HG02759 (cell line): ENCODE results near the gene LYRM2.

Experiments
- ATAC-seq: cut with Tn5 transposase; IDR thresholded peaks from one replicate; pipeline ENCODE4 v1.9.1; 2021; ENCODE audit warnings: mild to moderate bottlenecking, moderate library complexity; ENCODE audit not compliant: unreplicated experiment

Gene LYRM2

DNA sequence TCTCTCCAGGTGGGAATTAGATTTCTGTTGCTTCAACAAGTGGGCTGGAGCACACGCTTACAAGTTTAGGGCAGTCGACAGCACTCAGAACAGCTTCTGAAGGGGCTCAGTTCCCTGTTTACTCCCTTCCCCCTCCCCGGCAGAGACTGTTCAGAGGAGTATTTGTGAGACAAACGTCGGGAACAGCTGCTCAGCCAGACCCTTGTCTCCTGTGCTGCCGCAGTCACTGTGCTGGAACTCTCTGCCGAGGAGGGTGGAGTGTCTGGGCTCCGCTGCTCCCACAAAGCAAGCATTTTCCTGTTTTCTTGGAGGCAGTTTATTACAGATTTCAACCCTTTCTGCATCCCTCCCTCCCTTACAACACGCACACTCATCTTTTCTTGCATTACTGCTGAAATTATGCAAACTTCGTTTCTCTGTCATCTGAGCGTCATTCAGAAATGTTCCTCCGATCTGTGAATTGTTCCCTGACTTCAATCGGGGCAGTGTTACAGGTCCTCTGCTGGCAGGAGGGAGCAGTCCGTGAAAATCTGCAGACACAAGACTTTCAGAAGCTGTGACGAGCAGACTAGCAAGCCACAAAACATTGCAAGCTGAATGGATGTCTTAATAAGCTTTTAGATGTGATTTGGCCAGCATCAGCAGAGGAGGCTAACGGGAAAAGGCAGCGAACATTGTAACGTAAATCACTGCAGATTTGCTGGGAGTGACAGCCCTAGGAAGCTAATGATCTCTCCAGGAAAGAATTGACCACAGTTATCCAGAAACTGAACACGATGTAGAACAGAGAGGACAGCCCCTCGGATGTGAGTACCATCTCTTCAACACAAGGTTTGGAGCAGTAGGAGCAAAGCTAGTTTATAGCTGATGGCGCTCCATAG lies 76.2 kb downstream of the LYRM2 start:
- no peak for ATAC-seq

DNA sequence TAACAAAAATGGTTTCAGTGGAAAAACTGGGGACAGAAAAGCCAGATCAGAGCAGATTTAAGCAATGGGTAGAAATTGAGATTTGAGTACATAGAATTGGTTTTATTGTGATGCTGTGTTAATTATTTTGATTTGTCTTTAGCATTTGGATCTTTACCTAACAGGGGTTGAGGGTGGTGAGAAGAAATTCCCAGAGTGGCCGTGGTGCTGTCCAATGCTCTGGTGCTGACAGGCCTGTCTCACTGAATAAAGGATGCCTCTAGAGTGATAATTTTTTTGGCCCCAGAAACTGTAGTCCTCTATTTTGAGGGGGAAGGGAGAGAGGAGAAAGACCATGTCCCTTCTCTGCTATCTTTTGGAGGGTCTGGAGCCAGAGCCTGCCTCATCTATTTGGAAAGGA lies 79.1 kb downstream of the LYRM2 start:
- ATAC-seq, result no peak

- ATAC-seq, result no peak
Measured at GRCh38 chr6:89555806-89556205, 82.7 kb downstream of the LYRM2 start.

DNA sequence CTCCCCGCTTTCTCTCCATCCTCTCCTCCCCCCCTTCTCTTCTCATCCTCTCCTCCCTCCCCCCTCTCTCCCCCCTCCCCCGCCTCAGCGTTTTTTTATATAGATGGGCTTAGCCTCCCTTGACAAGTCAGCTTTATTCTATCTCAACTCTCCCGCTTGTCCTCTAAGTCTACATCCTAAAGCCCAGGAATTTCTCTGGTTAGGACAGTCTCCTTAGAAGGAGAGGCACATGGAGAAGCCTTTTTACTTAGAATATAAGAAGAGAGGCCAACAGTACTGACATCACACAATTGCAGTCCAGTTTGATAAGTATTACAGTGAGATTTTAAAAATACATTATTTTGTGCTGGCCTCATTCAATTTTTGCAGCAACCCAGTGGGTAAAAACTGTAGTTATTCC lies 83.5 kb downstream of the LYRM2 start:
- ATAC-seq, result no peak

- ATAC-seq, result no peak
Measured at GRCh38 chr6:89554106-89554505, 84.4 kb downstream of the LYRM2 start.

DNA sequence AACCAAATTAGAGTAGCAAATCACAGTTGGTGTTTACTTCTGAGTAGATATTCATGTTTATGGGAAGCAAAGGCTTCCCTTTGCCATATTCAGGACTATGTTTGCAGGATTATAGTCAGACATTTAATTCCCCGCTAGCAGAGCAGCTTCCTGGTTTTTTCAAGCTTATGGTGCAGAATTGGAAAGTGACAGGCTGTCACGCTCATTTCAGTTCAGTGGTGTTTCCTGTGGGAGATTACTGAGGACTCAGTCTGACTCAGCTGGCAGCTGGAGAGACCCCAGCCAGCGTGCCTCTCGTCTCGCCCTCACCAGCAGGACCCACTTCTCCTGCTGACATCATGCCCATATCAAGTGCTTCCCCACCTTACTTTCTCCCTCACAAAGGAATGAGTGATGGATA lies 85.1 kb downstream of the LYRM2 start:
- no peak for ATAC-seq

- ATAC-seq, result no peak
Measured at GRCh38 chr6:89547281-89547680, 91.3 kb downstream of the LYRM2 start.

GRCh38 chr6:89542866-89543265 lies 95.7 kb downstream of the LYRM2 start:
- peak; percentile 15 for ATAC-seq

DNA sequence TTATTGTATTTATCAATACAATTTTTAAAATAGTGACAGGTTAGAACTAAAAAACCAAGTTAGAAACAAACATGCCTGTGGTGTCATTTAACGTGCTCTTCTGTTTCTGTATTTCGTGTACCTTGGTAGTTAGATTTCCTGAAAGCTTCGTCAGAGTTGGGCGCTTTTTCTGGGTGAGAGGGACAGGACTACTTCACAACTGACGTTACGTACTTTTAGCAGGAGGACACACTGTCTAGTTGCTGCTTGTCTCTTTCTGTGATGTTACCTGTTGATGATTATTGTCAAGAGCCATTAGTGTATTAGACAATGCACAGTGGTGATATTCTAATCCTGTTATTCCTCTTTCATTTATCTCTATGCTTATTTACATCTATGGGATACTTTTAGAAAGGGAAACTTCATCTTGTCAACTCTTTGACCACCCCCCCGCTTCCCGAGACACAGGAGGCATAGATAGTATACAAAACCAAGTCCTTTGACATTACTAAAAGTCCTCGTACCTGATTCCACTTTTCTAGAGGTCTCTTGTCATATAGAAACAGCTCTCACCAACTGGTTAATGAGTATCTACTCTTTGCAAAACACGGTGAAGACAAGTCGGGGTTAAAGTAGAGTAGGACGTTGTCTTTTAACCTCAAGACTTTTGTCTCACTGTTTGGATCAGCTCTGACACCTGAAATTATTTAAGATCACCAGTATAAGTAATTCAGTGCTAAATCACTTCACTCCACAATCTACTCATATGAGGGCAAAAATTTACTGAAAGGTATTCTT lies 96.3 kb downstream of the LYRM2 start:
- ATAC-seq, result peak; percentile 47

- no peak for ATAC-seq
Measured at GRCh38 chr6:89539779-89540178, 98.8 kb downstream of the LYRM2 start.

DNA sequence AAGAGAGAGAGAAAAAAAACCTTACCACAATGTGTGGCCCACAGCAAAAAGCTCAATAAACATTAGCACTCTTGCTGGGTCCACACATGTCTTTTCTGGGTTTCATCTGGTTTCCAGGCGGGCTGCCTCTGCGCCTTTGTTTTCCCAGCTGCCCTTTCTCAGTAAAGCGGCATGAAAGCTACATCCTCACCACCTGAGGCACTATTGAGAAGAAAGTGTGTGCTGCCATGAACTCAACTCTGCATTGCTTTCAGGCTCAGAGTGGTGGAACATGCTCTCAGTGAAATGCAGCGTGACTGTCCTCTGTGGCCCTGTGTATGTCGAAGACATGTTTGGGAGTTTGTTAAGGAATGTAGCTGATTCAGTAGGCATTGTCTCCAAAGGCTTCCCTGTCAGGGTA lies 102.3 kb downstream of the LYRM2 start:
- no peak for ATAC-seq

GRCh38 chr6:89530982-89531381 lies 107.6 kb downstream of the LYRM2 start:
- no peak for ATAC-seq

- ATAC-seq, result no peak
Measured at GRCh38 chr6:89528866-89529265, 109.7 kb downstream of the LYRM2 start.

GRCh38 chr6:89527634-89528033 lies 110.9 kb downstream of the LYRM2 start:
- no peak for ATAC-seq

DNA sequence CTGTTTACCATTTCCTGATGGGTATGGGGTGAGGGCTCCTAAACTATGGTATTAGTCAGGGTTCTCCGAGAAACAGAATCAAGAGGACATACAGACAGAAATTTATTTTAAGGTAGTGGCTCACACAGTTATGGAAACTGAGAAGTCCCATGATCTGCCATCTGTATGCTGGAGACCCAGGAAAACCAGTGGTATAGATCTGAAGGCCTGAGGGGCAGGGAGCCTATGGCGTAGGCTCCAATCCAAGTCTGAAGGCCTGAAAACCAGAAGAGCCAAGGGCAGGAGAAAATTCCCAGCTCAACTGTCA lies 112.0 kb downstream of the LYRM2 start:
- no peak for ATAC-seq

GRCh38 chr6:89525786-89526562 lies 112.6 kb downstream of the LYRM2 start:
- ATAC-seq, result no peak

GRCh38 chr6:89522778-89523177 lies 115.8 kb downstream of the LYRM2 start:
- ATAC-seq, result no peak

- ATAC-seq, result no peak
Measured at GRCh38 chr6:89520736-89521135, 117.8 kb downstream of the LYRM2 start.

GRCh38 chr6:89518352-89519055 lies 120.0 kb downstream of the LYRM2 start:
- ATAC-seq, result no peak
